Progenitor cell of endocrine pancreas (in vitro differentiated cells): ENCODE measurements around the gene GRAMD2A. TPM values are rescaled to one million over a fixed set of nuclear protein-coding genes. Genes with fewer than 3 reads are reported as not detected.

ENCODE experiments used
- DNase-seq: peaks from one replicate; pipeline ENCODE4 v3.0.0; 2021; ENCODE audit warnings: low spot score; ENCODE audit not compliant: unreplicated experiment
- H3K27ac Mint-ChIP-seq: 2 replicates; pipeline ENCODE4 v1.8.0; 2021; ENCODE audit warnings: mild to moderate bottlenecking, moderate library complexity, mixed read lengths
- H3K27me3 Mint-ChIP-seq: 2 replicates; pipeline ENCODE4 v1.8.0; 2021; ENCODE audit warnings: mixed read lengths
- H3K36me3 Mint-ChIP-seq: 2 replicates; pipeline ENCODE4 v1.8.0; 2022; ENCODE audit warnings: mixed read lengths; ENCODE audit not compliant: insufficient read depth
- H3K4me1 Mint-ChIP-seq: 2 replicates; pipeline ENCODE4 v1.8.0; 2021; ENCODE audit warnings: low read depth, mixed read lengths
- H3K4me3 Mint-ChIP-seq: 2 replicates; pipeline ENCODE4 v1.8.0; 2021; ENCODE audit warnings: low read depth, mild to moderate bottlenecking, moderate library complexity, mixed read lengths
- H3K9me3 Mint-ChIP-seq: 2 replicates; pipeline ENCODE4 v1.8.0; 2021; ENCODE audit warnings: low read depth, mixed read lengths
- total RNA-seq: library from RNA; stranded (reverse); gene quantifications from 2 replicates; pipeline ENCODE4 v1.2.1, GENCODE V29; 2021
- TF ChIP-seq, protein P1 (sequence below): fragments of 200-600 bp; sonication (generic); IDR thresholded peaks from one replicate; pipeline ENCODE4 v1.5.0; 2021; ENCODE audit warnings: antibody characterized with exemption, mild to moderate bottlenecking; ENCODE audit not compliant: unreplicated experiment

GRAMD2A gene
- total RNA-seq, 1 donor from 2014 or later = 4.0 TPM

DNA sequence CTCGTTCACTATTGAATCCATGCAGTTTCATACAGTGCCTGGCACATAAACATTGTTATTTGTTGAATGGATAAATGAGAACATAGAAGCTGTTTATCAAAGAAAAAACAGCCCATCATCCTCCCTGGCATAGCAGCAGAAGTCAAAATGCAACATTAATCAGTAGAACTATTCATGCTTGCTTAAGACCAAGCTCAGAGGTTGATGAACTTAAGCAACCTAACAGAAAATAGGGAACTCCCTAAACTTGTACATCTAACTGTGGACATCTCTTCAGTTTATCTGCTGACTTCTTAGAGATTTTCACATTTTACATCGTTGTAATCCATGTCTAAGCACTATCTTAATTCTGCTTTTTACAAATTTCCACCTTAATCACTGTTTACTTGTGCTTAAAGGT is 50.2 kb downstream of the GRAMD2A start:
- no peaks in the 10 kb centered on the region for H3K4me1 Mint-ChIP-seq
- H3K36me3 Mint-ChIP-seq = no peaks in the 10 kb centered on the region
- peaks cover 39% of the 10 kb centered on the region for H3K27me3 Mint-ChIP-seq
- no peak overlapping the region for H3K27ac Mint-ChIP-seq
- no peaks in the 10 kb centered on the region for H3K9me3 Mint-ChIP-seq
- no peak overlapping the region for H3K4me3 Mint-ChIP-seq
- TF ChIP-seq, protein P1, sequence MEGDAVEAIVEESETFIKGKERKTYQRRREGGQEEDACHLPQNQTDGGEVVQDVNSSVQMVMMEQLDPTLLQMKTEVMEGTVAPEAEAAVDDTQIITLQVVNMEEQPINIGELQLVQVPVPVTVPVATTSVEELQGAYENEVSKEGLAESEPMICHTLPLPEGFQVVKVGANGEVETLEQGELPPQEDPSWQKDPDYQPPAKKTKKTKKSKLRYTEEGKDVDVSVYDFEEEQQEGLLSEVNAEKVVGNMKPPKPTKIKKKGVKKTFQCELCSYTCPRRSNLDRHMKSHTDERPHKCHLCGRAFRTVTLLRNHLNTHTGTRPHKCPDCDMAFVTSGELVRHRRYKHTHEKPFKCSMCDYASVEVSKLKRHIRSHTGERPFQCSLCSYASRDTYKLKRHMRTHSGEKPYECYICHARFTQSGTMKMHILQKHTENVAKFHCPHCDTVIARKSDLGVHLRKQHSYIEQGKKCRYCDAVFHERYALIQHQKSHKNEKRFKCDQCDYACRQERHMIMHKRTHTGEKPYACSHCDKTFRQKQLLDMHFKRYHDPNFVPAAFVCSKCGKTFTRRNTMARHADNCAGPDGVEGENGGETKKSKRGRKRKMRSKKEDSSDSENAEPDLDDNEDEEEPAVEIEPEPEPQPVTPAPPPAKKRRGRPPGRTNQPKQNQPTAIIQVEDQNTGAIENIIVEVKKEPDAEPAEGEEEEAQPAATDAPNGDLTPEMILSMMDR = no peak
- DNase-seq = no peak

DNA sequence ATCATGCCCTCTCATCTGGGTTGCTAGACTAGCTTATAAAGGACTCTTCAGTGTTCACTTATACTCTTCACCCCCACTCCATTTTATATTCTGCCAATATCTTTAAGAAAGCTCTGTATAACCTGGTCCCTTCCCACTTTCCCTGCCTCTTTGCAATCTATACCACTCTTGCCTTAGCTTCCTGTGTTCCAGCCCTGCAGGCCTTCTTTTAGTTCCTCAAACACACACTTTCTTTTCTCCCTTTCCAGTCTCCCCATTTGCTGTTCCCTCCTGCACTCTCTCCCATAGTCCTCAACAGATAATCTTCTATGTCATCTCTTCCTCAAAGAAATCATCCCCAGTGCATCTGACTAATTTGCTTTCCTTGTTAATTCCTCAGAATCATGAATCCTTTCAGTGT is 50.7 kb downstream of the GRAMD2A start:
- no peak for DNase-seq
- no peaks in the 10 kb centered on the region for H3K4me1 Mint-ChIP-seq
- no peak overlapping the region for H3K4me3 Mint-ChIP-seq
- H3K9me3 Mint-ChIP-seq = no peaks in the 10 kb centered on the region
- no peaks in the 10 kb centered on the region for H3K36me3 Mint-ChIP-seq
- peaks cover 39% of the 10 kb centered on the region for H3K27me3 Mint-ChIP-seq
- TF ChIP-seq, protein P1 = no peak
- H3K27ac Mint-ChIP-seq = no peak overlapping the region

DNA sequence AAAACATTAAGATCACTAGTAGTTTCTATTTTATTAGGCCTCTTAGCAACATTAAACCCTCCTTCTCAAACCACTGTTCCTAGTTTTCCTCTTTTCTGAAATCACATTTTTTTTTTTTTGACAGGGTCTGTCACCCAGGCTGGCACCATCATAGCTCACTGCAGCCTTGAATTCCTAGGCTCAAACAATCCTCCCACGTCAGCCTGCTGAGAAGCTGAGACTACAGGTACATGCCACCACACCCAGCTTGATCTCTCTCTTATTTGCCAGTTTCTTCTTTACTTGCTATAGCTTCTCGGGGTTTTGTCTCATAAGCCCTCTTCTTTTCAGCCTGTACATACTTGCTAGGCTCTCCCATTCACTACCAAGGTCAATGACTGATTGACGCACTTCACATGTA is 51.4 kb downstream of the GRAMD2A start:
- H3K36me3 Mint-ChIP-seq = no peaks in the 10 kb centered on the region
- H3K27me3 Mint-ChIP-seq = peaks cover 39% of the 10 kb centered on the region
- no peak for DNase-seq
- H3K27ac Mint-ChIP-seq = no peak overlapping the region
- H3K4me1 Mint-ChIP-seq = peaks cover 5% of the 10 kb centered on the region
- H3K9me3 Mint-ChIP-seq = no peaks in the 10 kb centered on the region
- no peak overlapping the region for H3K4me3 Mint-ChIP-seq
- TF ChIP-seq, protein P1 = no peak

DNA sequence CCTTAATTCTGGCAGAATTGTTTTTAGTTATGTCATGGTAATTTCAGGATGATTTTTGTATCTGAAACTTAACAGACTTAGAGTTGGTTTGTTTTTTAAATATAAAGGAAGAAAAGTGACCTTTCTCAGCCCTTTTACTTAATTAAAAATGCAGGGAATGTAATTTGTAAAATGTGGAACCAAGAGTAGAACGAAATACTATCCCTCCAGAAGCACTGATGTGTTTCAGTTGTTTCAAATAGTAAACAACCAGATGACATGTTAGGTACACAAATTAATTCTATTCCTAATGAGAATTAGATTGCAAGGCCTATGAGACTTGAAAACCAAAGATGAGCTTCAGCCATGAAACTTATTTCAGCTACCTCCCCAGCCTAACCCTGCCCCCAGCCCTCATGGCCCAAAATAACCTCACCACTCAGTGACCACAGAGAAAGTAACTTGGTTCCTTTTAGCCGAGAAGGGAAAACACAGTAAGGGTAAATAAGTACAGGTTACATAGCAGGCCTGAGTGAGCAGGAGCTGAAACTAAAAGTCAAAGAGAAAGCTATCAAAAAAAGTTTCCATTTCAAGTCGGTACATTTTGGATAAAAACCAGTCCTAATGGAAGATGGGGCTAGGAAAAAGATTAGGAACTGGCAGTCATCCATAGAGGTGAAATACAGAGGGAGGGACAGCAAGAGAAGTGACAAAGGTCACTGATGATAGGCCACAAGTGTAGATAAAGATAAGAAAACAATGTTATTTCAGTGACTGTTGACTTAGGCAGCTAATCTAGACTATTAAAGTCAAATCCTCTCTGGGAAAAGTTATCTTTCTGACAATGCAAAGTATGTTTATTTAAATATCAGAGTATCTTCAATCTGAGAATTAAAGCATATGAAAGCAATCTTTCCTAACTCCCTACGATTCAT is 56.2 kb downstream of the GRAMD2A start:
- Mint-ChIP-seq H3K27ac (peak overlapping the region; percentile 9), H3K9me3 (no peaks in the 10 kb centered on the region), H3K36me3 (peaks cover 7% of the 10 kb centered on the region), H3K27me3 (peaks cover 41% of the 10 kb centered on the region), H3K4me3 (no peak overlapping the region), H3K4me1 (peaks cover 10% of the 10 kb centered on the region)
- TF ChIP-seq, protein P1 = no peak
- no peak for DNase-seq

DNA sequence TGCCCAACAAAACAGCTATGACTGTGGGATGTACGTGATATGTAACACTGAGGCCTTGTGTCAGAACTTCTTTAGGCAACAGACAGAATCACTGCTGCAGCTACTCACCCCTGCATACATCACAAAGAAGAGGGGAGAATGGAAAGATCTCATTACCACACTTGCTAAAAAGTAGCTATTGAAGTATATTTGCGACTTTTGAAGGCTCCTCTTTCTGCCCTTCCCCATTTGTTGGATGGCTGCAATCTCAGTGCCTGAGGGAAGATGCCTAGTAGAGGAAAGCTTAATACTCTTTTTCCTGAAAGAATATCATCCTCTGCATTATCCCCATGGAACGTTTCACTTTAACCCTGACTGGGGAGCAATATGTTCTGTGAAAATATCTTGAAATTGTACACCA is 57.5 kb downstream of the GRAMD2A start:
- H3K27ac Mint-ChIP-seq = no peak overlapping the region
- H3K27me3 Mint-ChIP-seq = peaks cover 31% of the 10 kb centered on the region
- TF ChIP-seq, protein P1 = no peak
- H3K36me3 Mint-ChIP-seq = peaks cover 7% of the 10 kb centered on the region
- no peaks in the 10 kb centered on the region for H3K9me3 Mint-ChIP-seq
- no peak overlapping the region for H3K4me3 Mint-ChIP-seq
- DNase-seq = no peak
- H3K4me1 Mint-ChIP-seq = peaks cover 10% of the 10 kb centered on the region
